Dedifferentiated amniotic fluid mesenchymal stem cell (primary cell): ENCODE measurements around the gene PCDHA2.
A peak's percentile ranks its signal among the peaks of the same experiment; 100 is the strongest.
"Not testable (repeated sequence)": the region's sequence is repeated elsewhere in the genome, so short reads cannot be mapped to it uniquely, and the experiment has no call there.

Experiments used
- DNase-seq: peaks from one replicate; pipeline ENCODE4 v3.0.0-alpha.2; 2016; ENCODE audit errors: extremely low spot score

Gene PCDHA2

DNA sequence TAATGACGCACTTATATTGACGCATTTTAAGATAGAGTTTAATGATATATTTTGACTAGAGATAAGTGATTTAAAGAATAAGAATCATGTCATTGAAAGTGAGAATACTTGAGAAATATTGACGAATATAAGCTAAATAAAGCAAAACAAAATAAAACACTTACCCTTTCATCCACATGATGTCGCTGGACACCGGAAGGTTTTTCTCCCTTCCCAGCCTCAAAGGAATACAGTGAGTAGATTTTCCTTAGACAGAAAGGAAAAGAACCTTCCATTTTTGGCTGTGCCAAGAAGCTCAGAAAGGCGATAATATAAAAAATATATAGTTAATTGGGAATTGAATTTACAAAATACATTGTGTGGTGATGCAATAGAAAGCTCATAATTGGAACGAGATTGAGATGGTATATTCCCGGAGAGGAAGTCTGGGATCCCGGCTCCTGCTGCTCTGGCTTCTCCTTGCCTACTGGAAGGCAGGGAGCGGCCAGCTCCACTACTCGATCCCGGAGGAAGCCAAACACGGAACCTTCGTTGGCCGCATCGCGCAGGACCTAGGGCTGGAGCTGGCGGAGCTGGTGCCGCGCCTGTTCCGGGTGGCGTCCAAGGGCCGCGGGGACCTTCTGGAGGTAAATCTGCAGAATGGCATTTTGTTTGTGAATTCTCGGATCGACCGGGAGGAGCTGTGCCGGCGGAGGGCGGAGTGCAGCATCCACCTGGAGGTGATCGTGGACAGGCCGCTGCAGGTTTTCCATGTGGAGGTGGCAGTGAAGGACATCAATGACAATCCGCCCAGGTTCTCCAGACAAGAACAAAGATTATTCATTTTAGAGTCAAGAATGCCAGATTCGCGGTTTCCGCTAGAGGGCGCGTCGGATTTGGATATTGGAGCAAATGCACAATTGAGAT is 27.0 kb downstream of the PCDHA2 start, which contains the start of gene PCDHA5:
Gene PCDHA5, plus strand, starts transcription at position 239 of the 906 bp plus-strand sequence.
- no peak for DNase-seq

DNA sequence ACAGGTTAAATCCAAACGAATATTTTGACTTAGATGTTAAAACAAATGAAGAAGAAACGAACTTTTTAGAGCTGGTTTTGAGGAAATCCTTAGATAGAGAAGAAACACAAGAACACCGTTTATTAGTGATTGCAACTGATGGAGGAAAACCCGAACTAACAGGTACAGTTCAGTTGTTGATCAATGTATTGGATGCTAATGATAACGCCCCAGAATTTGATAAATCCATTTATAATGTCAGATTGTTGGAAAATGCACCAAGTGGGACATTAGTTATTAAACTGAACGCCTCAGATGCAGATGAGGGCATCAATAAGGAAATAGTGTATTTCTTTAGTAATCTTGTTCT is 27.6 kb downstream of the PCDHA2 start:
- DNase-seq: no peak

DNA sequence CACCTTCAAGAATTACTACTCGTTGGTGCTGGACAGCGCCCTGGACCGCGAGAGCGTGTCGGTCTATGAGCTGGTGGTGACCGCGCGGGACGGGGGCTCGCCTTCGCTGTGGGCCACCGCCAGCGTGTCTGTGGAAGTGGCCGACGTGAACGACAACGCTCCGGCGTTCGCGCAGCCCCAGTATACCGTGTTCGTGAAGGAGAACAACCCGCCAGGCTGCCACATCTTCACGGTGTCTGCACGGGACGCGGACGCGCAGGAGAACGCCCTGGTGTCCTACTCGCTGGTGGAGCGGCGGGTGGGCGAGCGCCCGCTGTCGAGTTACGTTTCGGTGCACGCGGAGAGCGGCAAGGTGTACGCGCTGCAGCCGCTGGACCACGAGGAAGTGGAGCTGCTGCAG is 28.3 kb downstream of the PCDHA2 start:
- DNase-seq: not testable (repeated sequence)

DNA sequence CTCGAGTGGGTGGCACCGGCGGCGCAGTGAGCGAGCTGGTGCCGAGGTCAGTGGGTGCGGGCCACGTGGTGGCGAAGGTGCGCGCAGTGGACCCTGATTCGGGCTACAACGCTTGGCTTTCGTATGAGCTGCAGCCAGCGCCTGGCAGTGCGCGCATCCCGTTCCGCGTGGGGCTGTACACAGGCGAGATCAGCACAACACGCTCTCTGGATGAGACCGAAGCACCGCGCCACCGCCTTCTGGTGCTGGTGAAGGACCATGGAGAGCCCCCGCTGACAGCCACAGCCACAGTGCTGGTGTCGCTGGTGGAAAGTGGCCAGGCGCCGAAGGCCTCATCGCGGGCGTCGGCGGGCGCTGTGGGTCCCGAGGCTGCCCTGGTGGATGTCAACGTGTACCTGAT is 28.8 kb downstream of the PCDHA2 start:
- no peak for DNase-seq

DNA sequence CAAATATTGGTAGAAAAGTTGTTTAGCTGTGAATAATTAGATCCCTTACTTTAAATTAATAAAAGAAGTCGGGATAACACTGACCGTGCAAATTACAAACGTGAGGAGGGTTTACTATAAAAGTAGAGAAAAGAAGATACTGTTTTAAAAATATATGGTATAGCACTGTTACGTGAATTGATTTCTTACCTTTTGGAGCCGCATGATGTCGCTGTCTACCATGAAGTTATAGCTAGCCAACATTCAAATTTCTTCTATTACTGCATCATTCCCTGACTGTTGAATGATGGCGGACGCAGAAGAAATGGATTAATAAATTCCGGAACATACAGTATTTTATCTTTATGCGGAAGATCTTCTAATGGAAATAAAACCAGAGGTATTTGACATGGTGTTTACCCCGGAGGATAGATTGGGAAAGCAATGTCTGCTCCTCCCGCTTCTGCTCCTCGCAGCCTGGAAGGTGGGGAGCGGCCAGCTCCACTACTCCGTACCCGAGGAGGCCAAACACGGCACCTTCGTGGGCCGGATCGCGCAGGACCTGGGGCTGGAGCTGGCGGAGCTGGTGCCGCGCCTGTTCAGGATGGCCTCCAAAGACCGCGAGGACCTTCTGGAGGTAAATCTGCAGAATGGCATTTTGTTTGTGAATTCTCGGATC is 33.2 kb downstream of the PCDHA2 start, which contains the start of gene PCDHA6:
Gene PCDHA6, plus strand, starts transcription at position 257 of the 658 bp plus-strand sequence. Its CDS starts 132 bp downstream, at position 389.
- no peak for DNase-seq

DNA sequence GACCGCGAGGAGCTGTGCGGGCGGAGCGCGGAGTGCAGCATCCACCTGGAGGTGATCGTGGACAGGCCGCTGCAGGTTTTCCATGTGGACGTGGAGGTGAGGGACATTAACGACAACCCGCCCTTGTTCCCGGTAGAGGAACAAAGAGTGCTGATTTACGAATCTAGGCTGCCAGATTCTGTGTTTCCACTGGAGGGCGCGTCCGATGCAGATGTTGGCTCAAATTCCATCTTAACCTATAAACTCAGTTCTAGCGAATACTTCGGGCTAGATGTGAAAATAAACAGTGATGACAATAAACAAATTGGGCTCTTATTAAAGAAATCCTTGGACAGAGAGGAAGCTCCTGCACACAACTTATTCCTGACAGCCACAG is 33.7 kb downstream of the PCDHA2 start:
- DNase-seq: no peak

DNA sequence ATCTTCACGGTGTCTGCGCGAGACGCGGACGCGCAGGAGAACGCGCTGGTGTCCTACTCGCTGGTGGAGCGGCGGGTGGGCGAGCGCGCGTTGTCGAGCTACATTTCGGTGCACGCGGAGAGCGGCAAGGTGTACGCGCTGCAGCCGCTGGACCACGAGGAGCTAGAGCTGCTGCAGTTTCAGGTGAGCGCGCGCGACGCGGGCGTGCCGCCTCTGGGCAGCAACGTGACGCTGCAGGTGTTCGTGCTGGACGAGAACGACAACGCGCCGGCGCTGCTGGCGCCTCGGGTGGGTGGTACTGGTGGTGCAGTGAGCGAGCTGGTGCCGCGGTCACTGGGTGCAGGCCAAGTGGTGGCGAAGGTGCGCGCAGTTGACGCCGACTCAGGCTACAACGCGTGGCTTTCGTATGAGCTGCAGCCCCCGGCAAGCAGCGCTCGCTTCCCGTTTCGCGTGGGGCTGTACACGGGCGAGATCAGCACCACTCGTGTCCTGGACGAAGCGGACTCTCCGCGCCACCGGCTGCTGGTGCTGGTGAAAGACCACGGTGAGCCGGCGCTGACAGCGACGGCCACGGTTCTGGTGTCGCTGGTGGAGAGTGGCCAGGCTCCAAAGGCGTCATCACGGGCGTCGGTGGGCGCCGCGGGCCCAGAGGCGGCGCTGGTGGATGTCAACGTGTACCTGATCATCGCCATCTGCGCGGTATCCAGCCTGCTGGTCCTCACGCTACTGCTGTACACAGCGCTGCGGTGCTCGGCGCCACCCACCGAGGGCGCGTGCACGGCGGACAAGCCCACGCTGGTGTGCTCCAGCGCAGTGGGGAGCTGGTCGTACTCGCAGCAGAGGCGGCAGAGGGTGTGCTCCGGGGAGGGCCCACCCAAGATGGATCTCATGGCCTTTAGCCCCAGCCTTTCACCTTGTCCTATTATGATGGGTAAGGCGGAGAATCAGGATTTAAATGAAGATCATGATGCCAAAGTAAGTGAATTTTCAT is 35.2 kb downstream of the PCDHA2 start:
- DNase-seq: not testable (repeated sequence)

DNA sequence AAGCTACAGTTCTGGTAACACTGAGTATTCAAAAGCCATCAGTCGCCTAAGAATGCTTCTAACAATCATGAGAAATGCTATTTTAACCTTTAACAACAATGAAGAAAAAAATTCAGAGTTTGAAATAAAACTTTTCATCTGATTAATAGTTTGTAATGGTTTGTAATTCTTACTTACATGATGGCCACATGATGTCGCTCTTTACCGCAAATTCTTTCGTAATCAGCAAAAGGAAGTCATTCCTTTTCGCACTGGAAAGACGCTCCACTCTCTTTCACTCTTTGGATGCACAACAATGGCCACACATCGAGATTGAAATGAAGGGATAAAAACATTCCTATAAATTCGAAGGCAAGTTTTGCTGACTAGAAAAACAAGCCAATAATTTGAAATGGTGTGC is 39.3 kb downstream of the PCDHA2 start, which contains the start of gene PCDHA7:
Gene PCDHA7, plus strand, starts transcription at position 277 of the 400 bp plus-strand sequence. Its CDS starts 115 bp downstream, at position 392.
- DNase-seq: peak; percentile 17

DNA sequence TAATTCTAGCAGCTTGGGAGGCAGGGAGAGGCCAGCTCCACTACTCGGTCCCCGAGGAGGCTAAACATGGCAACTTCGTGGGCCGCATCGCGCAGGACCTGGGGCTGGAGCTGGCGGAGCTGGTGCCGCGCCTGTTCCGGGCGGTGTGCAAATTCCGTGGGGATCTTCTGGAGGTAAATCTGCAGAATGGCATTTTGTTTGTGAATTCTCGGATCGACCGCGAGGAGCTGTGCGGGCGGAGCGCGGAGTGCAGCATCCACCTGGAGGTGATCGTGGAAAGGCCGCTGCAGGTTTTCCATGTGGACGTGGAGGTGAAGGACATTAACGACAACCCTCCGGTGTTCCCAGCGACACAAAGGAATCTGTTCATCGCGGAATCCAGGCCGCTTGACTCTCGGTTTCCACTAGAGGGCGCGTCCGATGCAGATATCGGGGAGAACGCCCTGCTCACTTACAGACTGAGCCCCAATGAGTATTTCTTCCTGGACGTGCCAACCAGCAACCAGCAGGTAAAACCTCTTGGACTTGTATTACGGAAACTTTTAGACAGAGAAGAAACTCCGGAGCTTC is 39.9 kb downstream of the PCDHA2 start:
- not testable (repeated sequence) for DNase-seq

DNA sequence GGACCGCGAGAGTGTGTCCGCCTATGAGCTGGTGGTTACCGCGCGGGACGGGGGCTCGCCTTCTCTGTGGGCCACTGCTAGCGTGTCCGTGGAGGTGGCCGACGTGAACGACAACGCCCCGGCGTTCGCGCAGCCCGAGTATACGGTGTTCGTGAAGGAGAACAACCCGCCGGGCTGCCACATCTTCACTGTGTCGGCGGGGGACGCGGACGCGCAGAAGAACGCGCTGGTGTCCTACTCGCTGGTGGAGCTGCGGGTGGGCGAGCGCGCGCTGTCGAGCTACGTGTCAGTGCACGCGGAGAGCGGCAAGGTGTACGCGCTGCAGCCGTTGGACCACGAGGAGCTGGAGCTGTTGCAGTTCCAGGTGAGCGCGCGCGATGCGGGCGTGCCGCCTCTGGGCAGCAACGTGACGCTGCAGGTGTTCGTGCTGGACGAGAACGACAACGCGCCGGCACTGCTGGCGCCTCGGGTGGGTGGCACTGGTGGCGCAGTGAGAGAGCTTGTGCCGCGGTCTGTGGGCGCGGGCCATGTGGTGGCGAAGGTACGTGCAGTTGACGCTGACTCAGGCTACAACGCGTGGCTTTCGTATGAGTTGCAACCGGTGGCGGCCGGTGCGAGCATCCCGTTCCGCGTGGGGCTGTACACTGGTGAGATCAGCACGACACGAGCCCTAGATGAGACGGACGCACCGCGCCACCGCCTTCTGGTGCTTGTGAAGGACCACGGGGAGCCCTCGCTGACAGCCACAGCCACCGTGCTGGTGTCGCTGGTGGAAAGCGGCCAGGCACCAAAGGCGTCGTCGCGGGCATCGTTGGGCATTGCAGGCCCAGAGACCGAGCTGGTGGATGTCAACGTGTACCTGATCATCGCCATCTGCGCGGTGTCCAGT is 41.2 kb downstream of the PCDHA2 start:
- DNase-seq: no peak

DNA sequence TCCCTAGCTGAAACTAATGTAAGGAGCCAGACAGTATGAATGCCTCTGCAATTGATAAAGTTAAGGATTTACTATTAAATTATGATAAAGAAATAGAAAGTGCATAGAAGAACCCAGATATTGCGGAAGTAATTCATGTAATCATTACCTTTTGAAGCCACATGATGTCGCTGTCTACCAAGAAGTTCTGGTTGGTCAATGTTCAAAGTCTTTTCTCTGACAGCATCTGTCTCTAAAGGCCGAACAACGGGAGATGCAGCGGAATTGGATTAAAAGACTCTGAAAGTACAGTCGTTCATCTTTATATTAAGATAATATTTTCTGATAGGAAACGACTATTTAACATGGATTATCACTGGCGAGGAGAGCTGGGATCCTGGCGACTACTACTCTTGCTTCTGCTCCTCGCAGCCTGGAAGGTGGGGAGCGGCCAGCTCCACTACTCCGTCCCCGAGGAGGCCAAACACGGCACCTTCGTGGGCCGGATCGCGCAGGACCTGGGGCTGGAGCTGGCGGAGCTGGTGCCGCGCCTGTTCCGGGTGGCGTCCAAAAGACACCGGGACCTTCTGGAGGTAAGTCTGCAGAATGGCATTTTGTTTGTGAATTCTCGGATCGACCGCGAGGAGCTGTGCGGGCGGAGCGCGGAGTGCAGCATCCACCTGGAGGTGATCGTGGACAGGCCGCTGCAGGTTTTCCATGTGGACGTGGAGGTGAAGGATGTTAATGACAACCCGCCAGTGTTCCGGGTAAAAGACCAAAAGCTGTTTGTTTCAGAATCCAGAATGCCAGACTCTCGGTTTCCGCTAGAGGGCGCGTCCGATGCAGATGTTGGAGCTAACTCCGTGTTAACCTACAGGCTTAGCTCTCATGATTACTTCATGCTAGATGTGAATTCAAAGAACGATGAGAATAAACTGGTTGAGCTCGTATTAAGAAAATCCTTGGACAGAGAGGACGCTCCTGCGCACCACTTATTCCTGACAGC is 46.6 kb downstream of the PCDHA2 start, which contains the start of gene PCDHA8:
Gene PCDHA8, plus strand, starts transcription at position 210 of the 985 bp plus-strand sequence. Its CDS starts 135 bp downstream, at position 345.
- DNase-seq: no peak

DNA sequence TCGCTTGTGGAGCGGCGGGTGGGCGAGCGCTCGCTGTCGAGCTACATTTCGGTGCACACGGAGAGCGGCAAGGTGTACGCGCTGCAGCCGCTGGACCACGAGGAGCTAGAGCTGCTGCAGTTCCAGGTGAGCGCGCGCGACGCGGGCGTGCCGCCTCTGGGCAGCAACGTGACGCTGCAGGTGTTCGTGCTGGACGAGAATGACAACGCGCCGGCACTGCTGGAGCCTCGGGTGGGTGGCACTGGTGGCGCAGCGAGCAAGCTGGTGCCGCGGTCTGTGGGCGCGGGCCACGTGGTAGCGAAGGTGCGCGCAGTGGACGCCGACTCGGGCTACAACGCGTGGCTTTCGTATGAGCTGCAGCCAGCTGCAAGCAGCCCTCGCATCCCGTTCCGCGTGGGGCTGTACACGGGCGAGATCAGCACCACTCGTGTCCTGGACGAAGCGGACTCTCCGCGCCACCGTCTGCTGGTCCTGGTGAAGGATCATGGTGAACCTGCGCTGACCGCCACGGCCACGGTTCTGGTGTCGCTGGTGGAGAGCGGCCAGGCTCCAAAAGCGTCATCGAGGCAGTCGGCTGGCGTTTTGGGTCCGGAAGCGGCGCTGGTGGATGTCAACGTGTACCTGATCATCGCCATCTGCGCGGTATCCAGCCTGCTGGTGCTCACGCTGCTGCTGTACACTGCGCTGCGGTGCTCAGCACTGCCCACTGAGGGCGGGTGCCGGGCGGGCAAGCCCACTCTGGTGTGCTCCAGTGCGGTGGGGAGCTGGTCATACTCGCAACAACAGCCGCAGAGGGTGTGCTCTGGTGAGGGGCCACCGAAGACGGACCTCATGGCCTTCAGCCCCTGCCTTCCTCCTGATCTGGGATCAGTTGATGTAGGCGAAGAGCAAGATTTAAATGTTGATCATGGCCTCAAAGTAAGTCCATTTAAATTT is 48.4 kb downstream of the PCDHA2 start:
- no peak for DNase-seq
